Peyer's patch (tissue), 4 donors: ENCODE results near the gene LYPD1. TPM values are rescaled to one million over a fixed set of nuclear protein-coding genes. Genes with fewer than 3 reads are reported as not detected.

Source experiments
- DNase-seq, 3 donors: peaks; one replicate each; pipeline ENCODE4 v3.0.0-alpha.2; 2017 to 2019
- H3K27ac ChIP-seq, 4 donors: fragments of 200-600 bp; sonication (generic); one replicate each; pipeline ENCODE4 v1.5.1; 2016 to 2019
- H3K27me3 ChIP-seq, 2 donors: fragments of 200-600 bp; sonication (generic); one replicate each; pipeline ENCODE4 v1.5.1; 2019
- H3K36me3 ChIP-seq, 3 donors: fragments of 200-600 bp; sonication (generic); one replicate each; pipeline ENCODE4 v1.5.1; 2016 to 2019
- H3K4me1 ChIP-seq, 4 donors: fragments of 200-600 bp; sonication (generic); one replicate each; pipeline ENCODE4 v1.5.1; 2016 to 2019
- H3K4me3 ChIP-seq, 4 donors: fragments of 200-600 bp; sonication (generic); 1 replicate in 3 of 4; 2 replicates in 1 of 4; pipeline ENCODE4 v1.5.1; 2016 to 2019; ENCODE audit warnings: mild to moderate bottlenecking in 1 of 4
- H3K9me3 ChIP-seq, 4 donors: fragments of 200-600 bp; sonication (generic); one replicate each; pipeline ENCODE4 v1.5.1; 2016 to 2019; ENCODE audit warnings: mild to moderate bottlenecking in 1 of 4
- POLR2A ChIP-seq, 2 donors: fragments of 450-650 bp; IDR thresholded peaks; one replicate each; pipeline ENCODE4 v1.5.1; 2017; ENCODE audit warnings: antibody characterized with exemption in 2 of 2, mild to moderate bottlenecking in 2 of 2, moderate library complexity in 2 of 2
- total RNA-seq, 4 donors: library from RNA; depleted of rRNA; stranded (reverse); fragments of >200 nt; gene quantifications; one replicate each; pipeline ENCODE4 v1.1.0, GENCODE V29; 2016
- TF ChIP-seq, protein P1 (sequence below), 6 experiments: fragments of 450-650 bp in 4 of 6; fragments of 200-600 bp in 2 of 6; sonication (generic) in 1 of 6; IDR thresholded peaks; one replicate each; pipeline ENCODE4 v1.5.1; 2017 to 2019; ENCODE audit warnings: antibody characterized with exemption in 6 of 6, mild to moderate bottlenecking in 3 of 6, moderate library complexity in 1 of 6

LYPD1 gene
- total RNA-seq, 4 donors from 2014 or later, result 0.88 TPM; not detected in 3

DNA sequence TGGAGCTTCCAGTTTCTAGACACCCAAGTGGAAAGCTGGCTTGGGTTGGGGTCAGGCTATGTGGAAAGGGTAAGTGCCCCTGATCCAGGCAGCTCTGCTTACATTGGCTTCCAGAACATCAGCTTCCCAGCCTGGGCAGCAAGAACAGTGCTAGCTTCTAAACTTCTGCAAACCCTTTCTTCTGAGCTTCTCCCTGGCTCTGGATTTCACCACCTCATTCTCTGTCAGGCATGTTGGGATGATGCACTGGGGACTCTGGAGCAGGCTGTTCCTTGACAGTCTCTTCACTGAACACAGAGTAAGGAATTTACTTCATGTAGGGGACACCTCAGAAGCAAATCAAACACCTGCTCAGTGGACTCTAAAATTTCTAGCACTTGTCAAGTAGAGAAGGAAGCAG is 72.8 kb downstream of the LYPD1 start:
- Histone ChIP-seq H3K27ac (no peak overlapping the region), H3K4me1 (no peaks in the 10 kb centered on the region), H3K36me3 (no peaks in the 10 kb centered on the region), H3K9me3 (no peaks in the 10 kb centered on the region), H3K27me3 (no peaks in the 10 kb centered on the region), H3K4me3 (no peak overlapping the region)
- no peak for DNase-seq
- TF ChIP-seq, protein P1, sequence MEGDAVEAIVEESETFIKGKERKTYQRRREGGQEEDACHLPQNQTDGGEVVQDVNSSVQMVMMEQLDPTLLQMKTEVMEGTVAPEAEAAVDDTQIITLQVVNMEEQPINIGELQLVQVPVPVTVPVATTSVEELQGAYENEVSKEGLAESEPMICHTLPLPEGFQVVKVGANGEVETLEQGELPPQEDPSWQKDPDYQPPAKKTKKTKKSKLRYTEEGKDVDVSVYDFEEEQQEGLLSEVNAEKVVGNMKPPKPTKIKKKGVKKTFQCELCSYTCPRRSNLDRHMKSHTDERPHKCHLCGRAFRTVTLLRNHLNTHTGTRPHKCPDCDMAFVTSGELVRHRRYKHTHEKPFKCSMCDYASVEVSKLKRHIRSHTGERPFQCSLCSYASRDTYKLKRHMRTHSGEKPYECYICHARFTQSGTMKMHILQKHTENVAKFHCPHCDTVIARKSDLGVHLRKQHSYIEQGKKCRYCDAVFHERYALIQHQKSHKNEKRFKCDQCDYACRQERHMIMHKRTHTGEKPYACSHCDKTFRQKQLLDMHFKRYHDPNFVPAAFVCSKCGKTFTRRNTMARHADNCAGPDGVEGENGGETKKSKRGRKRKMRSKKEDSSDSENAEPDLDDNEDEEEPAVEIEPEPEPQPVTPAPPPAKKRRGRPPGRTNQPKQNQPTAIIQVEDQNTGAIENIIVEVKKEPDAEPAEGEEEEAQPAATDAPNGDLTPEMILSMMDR (IDR thresholded peaks at IDR 0.05), result no peak
- no peak for TF ChIP-seq POLR2A (IDR thresholded peaks at IDR 0.05)

DNA sequence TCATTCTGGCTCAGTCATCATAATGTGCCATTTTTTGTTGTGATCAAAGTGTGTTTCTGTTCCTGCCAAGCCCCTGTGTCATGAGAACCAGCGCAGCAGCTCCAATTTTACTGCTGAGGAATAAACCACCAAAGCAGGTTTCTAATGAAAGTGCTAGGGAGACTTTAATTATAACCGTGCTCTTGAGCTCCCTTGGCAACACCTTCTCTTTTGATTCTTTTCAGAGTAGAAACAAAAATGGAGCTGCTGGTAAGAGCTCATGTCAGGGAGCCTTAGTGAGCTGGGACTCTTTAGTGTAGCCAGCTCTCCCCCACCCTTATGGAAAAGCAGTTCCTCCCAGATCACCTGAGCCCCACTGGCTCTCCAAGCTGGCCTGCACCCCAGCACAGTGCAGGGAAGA is 74.3 kb downstream of the LYPD1 start:
- H3K9me3 ChIP-seq, result no peaks in the 10 kb centered on the region
- no peaks in the 10 kb centered on the region for H3K27me3 ChIP-seq
- no peak overlapping the region for H3K27ac ChIP-seq
- no peaks in the 10 kb centered on the region for H3K4me1 ChIP-seq
- H3K36me3 ChIP-seq, result no peaks in the 10 kb centered on the region
- TF ChIP-seq POLR2A (IDR thresholded peaks at IDR 0.05), result no peak
- TF ChIP-seq, protein P1 (IDR thresholded peaks at IDR 0.05), result no peak
- DNase-seq, result no peak
- no peak overlapping the region for H3K4me3 ChIP-seq

DNA sequence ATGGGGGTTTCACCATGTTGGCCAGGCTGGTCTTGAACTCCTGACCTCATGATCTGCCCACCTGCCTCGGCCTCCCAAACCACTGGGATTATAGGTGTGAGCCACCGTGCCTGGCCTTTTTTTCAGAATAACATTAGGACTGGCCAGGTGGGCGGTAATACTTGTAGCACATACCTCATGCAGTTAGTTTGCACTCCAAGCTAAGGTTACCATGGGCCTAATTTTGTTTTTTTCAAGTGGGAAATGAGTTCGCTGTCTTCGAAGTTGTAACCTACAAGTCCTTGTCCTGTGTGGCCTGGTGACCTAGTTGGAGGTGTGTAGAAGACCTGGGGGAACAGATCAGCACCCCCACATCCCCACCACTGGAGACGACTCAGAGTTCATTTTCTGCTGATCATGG is 74.8 kb downstream of the LYPD1 start:
- Histone ChIP-seq H3K36me3 (no peaks in the 10 kb centered on the region), H3K27me3 (no peaks in the 10 kb centered on the region), H3K27ac (no peak overlapping the region), H3K4me1 (no peaks in the 10 kb centered on the region), H3K4me3 (no peak overlapping the region), H3K9me3 (no peaks in the 10 kb centered on the region)
- TF ChIP-seq, protein P1 (IDR thresholded peaks at IDR 0.05), result no peak
- TF ChIP-seq POLR2A (IDR thresholded peaks at IDR 0.05), result no peak
- DNase-seq, result no peak
